Esophagus mucosa (tissue), 1 donor: ENCODE measurements around the gene P3H1. TPM values are rescaled to one million over a fixed set of nuclear protein-coding genes. Genes with fewer than 3 reads are reported as not detected.
A peak's percentile ranks its signal among the peaks of the same experiment; 100 is the strongest.
"Not testable (repeated sequence)": the region's sequence is repeated elsewhere in the genome, so short reads cannot be mapped to it uniquely, and the experiment has no call there.

Experiments used
- ATAC-seq: fragments of 200-7000 bp; cut with Tn5 transposase; one replicate; pipeline ENCODE4 v1.9.1; 2020
- total RNA-seq: library from RNA; stranded (reverse); gene quantifications from one replicate; pipeline ENCODE4 v1.2.4, GENCODE V29; 2023
- donor health status: DM: yes; HTN: yes; CAD: no.

Gene P3H1
- total RNA-seq, 1 donor from 2014 or later, result 7.1 TPM

DNA sequence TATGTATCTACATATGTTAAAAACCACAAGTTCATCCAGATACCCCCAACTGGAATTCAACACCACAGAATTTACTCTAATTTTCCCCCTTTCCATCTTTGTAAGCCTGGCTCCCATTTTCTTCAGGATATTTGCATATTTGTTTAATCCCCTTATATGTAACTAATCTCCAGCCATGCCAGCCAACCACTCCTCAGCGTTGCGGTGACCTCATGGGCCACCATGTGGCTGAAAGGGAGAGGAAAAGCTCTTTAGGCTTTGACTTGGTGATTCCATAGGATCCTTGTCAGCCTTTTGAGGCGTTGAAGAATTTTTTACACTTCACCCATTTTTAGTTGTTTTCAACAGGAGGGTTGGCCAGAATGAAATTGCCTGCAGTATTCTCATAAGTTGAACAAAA, 36.8 kb downstream of the P3H1 start:
- no peak for ATAC-seq

DNA sequence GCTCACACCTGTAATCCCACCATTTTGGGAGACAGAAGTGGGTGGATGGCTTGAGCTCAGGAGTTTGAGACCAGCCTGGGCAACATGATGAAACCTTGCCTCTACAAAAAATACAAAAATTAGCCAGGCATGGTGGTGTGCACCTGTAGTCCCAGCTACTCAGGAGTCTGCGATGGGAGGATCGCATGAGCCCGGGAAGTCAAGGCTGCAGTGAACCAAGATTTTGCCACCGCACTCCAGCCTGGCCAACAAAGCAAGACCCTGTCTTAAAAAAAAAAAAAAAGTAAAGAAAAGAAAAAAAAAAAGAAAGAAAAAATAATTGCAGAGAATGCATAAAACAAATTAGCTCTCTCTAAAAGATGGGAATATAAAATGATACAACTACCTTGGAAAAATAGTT, 41.0 kb downstream of the P3H1 start:
- not testable (repeated sequence) for ATAC-seq

DNA sequence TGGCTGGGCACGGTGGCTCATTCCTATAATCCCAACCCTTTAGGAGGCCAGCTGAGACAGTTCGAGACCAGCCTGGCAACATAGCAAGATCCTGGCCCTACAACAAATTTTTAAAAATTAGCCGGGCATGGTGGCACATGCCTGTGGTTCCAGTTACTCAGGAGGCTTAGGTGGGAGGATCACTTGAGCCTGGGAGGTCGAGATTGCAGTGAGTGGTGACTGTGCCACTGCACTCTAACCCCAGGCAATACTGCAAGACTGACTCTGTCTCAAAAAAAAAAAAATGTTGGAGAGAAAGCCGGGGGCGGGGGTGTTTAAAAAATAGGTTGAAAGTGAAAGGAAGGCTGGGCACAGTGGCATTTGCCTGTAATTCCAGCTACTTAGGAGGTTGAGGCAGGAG, 43.3 kb downstream of the P3H1 start:
- peak; percentile 49 for ATAC-seq

DNA sequence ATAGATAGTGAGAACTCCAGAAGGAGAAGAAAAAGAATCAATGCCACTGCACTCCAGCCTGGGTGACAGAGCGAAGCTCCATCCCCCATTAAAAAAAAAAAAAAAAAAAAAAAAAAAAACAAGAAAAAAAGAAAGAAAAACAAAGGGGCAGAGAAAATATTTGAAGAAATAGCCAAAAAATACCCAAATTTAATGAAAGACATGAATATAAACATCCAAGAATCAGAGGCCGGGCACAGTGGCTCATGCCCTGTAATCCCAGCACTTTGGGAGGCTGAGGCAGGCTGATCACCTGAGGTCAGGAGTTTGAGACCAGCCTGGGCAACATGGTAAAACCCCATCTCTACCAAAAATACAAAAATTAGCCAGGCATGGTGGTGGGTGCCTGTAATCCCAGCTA, 44.4 kb downstream of the P3H1 start:
- not testable (repeated sequence) for ATAC-seq

DNA sequence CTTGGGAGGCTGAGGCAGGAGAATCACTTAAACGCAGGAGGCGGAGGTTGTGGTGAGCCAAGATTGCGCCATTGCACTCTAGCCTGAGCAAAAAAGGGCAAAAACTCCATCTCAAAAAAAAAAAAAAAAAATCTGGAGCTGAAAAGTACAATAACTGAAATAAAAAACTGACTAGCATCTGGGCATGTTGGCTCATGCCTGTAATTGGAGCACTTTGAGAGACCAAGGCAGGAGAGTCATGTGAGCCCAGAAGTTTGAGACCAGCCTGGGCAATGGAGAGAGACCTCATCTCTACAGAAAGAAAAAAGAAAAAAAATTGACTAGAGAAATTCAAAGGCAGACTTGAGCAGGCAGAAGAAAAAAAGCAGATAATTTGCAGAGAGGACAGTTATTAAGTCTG, 44.9 kb downstream of the P3H1 start:
- no peak for ATAC-seq

DNA sequence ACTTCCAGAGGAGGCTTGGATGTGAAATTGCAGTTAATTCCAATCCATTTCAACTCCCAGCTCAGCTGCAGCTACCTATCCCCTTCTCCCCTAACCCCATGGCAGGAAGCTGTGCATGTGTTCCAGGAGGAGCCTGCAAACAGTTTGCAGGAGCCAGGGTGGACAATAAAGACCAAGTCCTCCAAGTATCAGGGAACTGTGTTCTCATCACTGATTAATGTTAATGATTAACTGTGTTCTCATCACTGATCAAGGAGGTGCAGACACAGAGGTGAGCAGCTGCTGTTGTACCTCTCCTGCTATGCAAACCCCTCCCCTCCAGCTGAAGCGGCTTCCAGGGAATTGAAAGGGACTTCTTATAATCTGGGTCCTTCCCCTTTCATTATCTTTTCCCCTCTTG, 46.0 kb downstream of the P3H1 start:
- ATAC-seq, result no peak

DNA sequence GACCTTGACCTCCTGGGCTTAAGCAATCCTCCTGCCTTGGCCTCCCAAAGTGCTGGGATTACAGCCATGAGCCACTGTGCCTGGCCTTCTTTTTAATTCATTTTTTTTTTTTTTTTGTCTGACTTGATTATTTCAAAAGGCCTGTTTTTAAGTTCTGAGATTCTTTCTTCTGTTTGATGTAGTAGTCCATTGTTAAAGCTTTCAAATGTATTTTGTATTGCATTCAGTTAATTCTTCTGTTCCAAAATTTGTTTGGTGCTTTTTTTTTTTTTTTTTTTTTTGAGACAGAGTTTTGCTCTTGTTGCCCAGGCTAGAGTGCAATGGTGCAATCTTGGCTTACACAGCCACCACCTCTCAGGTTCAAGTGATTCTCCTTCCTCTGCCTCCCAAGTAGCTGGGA, 52.4 kb downstream of the P3H1 start:
- not testable (repeated sequence) for ATAC-seq

DNA sequence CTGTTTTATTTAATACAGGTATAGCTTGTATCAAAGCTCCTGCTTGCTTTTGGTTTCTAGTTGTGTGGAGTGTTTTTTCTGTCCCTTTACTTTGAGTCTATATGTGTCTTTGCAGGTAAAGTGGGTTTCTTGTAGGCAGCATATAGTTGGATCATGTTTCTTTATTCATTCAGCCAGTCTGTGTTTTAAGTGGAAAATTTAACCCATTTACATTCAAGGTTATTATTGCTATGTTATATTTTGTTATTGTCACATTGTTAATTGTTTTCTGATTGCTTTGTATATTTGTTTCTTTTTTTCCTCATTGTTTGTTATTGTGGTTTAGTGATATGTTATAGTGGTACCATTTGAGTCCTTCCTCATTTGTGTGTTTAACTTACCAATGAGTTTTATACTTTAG, 53.5 kb downstream of the P3H1 start:
- ATAC-seq, result no peak

DNA sequence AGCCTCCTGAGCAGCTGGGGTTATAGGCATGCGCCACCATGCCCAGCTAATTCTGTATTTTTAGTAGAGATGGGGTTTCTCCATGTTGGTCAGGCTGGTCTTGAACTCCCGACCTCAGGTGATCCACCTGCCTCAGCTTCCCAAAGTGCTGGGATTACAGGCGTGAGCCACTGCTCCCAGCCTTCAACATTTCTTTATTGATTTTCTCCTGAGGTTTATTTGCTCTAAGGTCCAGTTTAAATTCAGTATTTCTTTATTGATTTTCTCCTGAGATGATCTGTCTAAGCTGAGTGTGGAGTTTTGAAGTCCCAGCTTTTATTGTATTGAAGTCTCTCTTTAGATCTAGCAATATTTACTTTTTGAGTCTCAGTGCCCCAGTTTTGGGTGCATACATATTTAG, 54.0 kb downstream of the P3H1 start:
- ATAC-seq, result not testable (repeated sequence)

DNA sequence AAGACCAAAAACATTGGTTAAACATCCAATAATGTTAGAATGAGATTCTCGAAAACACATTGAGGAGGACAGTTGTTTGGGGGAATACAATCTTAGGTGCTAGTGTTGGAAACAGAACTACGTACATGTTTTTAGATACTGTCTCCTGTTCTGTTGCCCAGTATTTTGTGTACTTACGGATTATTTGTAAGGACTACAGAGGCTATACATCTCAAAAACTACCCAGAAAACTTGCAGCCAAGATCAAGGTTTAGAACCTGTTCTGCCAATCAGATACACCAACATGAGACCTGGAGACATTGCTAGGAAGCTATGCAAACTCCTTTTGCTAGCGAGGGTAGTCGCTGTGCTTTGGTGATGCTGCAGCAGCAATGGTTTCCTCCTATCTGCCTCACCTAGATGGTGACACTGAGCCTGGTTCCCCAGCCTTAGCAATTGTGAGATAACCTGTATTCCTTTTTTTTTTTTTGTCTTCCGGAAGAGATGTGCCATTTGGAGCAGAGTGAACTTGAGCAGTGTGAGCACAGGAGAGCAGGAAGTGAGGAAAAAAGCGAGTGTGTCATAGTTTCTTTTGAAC, 62.9 kb downstream of the P3H1 start:
- ATAC-seq, result no peak

DNA sequence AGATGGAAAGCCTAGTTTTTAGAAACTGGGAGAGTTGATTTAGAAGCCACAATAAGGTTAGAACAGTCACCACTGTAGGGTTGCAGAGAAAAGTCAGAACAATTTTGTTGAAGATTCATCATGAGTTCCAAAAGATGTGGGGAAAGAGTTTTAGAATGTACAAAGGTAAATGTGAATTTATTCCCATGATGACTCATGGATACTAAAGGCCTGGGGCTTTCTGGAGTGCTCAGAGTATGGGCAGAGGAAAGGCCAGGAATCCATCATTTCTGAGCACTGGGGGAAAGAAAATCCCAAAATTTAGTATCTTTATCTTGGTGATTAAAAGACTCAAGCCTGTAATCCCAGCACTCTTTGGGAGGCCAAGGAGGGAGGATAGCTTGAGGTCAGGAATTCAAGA, 66.8 kb downstream of the P3H1 start:
- ATAC-seq, result no peak

DNA sequence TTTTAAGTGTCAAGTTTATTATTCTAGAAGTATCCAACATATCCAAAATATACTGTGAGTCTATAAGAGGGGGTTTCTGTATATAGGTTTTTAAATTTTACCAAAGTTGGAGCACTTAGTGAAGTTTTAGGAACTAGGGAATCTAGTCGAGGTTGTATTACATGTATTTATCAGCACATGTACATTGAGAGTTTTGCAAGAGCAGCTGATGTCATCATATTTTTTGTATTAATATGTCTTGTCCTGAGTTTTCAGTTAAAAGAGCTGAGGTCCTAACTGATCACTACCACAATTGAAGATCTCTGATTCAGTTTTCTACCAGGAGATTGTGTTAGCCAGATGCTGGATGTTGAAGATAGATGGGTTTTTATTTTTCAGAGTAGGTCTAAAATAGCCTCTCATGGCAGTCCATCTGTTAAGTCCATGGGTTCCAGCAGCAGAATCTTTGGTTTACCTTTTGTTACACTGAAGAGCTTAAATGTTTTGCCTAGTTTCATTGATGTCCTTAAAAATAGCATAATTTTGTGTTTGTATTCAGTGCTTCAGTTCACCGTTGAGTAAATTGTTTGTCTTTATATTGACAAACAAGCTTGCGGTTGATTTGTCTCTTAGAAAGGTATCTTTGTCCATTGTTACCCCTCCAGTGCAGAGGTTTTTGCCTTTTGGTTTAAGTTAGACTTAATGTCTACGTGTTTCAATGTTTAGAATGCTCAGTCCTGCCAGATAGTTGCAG, 68.6 kb downstream of the P3H1 start:
- ATAC-seq, result no peak

Other genes with a start within 250 kb of the P3H1 start
- gene PPIH, start 108.6 kb downstream of the P3H1 start, total RNA-seq, result 42.6 TPM
- gene YBX1, start 84.6 kb downstream of the P3H1 start, total RNA-seq, result 404 TPM
- not detected for gene CLDN19, start 26.8 kb downstream of the P3H1 start, total RNA-seq
- 6.1 TPM for gene C1orf50, start 221 bp upstream of the P3H1 start, total RNA-seq
- 0.08 TPM for gene TMEM269, start 18.0 kb upstream of the P3H1 start, total RNA-seq
- gene ERMAP, start 50.1 kb upstream of the P3H1 start, total RNA-seq, result 10.6 TPM
- 14.3 TPM for gene SVBP, start 50.4 kb upstream of the P3H1 start, total RNA-seq
- 3.9 TPM for gene ZNF691, start 79.6 kb upstream of the P3H1 start, total RNA-seq
- gene SLC2A1, start 191.8 kb upstream of the P3H1 start, total RNA-seq, result 243 TPM